Measurements from ENCODE around the gene ZNF791.

ZNF791 gene

GRCh38 chr19:12667731-12668302 lies 57.1 kb downstream of the ZNF791 start:
- no peak overlapping the region for H3K4me3 ChIP-seq (ENCODE audit: low read depth, low read length)
- TF ChIP-seq CTCF (IDR thresholded peaks at IDR 0.05; ENCODE audit: borderline replicate concordance, insufficient read depth, low read depth, low read length) = no peak

- TF ChIP-seq CTCF (IDR thresholded peaks at IDR 0.05; ENCODE audit: borderline replicate concordance, insufficient read depth, low read depth, low read length) = no peak
- peak overlapping the region; percentile 85 for H3K4me3 ChIP-seq (ENCODE audit: low read depth, low read length)
Observed at GRCh38 chr19:12668346-12668745, 57.6 kb downstream of the ZNF791 start.

GRCh38 chr19:12668932-12669269 lies 58.2 kb downstream of the ZNF791 start:
- peak overlapping the region; percentile 85 for H3K4me3 ChIP-seq (ENCODE audit: low read depth, low read length)
- no peak for TF ChIP-seq CTCF (IDR thresholded peaks at IDR 0.05; ENCODE audit: borderline replicate concordance, insufficient read depth, low read depth, low read length)

- peak overlapping the region; percentile 85 for H3K4me3 ChIP-seq (ENCODE audit: low read depth, low read length)
- TF ChIP-seq CTCF (IDR thresholded peaks at IDR 0.05; ENCODE audit: borderline replicate concordance, insufficient read depth, low read depth, low read length) = no peak
Observed at GRCh38 chr19:12669270-12670158, 58.8 kb downstream of the ZNF791 start.

- peak overlapping the region; percentile 85 for H3K4me3 ChIP-seq (ENCODE audit: low read depth, low read length)
- TF ChIP-seq CTCF (IDR thresholded peaks at IDR 0.05; ENCODE audit: borderline replicate concordance, insufficient read depth, low read depth, low read length) = no peak
Observed at GRCh38 chr19:12670159-12670928, 59.6 kb downstream of the ZNF791 start.

GRCh38 chr19:12672744-12673143 lies 62.0 kb downstream of the ZNF791 start:
- TF ChIP-seq CTCF (IDR thresholded peaks at IDR 0.05; ENCODE audit: borderline replicate concordance, insufficient read depth, low read depth, low read length) = no peak
- no peak overlapping the region for H3K4me3 ChIP-seq (ENCODE audit: low read depth, low read length)

Measured in GM12875 (cell line).